Gastrocnemius medialis (tissue), 4 donors: ENCODE data around the gene AREL1. TPM values are rescaled to one million over a fixed set of nuclear protein-coding genes. Genes with fewer than 3 reads are reported as not detected.

Experiments
- ATAC-seq, 2 donors: fragments of 150-250 bp; one replicate each; pipeline ENCODE4 v1.9.1; 2016
- DNase-seq, 2 donors: peaks; one replicate each; pipeline ENCODE4 v3.0.0-alpha.2; 2019
- H3K27ac ChIP-seq, 4 donors: fragments of 200-600 bp; sonication (generic); 1 replicate in 1 of 4; 2 replicates in 3 of 4; pipeline ENCODE4 v1.5.1; 2016 to 2018; ENCODE audit warnings: mild to moderate bottlenecking in 2 of 4, moderate library complexity in 1 of 4
- H3K27me3 ChIP-seq, 3 donors: fragments of 200-600 bp; sonication (generic) in 2 of 3; 1 replicate in 1 of 3; 2 replicates in 2 of 3; pipeline versions ENCODE4 v1.5.1 to v1.6.0; 2016 to 2019; ENCODE audit warnings: mild to moderate bottlenecking in 1 of 3, moderate library complexity in 1 of 3
- H3K36me3 ChIP-seq, 2 donors: fragments of 200-600 bp; sonication (generic) in 1 of 2; one replicate each; pipeline ENCODE4 v1.5.1; 2017 to 2018
- H3K4me1 ChIP-seq, 2 donors: fragments of 200-600 bp; sonication (generic) in 1 of 2; one replicate each; pipeline ENCODE4 v1.5.1; 2016 to 2017; ENCODE audit warnings: mild to moderate bottlenecking in 2 of 2
- H3K4me3 ChIP-seq, 4 donors: fragments of 200-600 bp; sonication (generic) in 3 of 4; 1 replicate in 1 of 4; 2 replicates in 3 of 4; pipeline ENCODE4 v1.5.1; 2016 to 2019; ENCODE audit warnings: mild to moderate bottlenecking in 2 of 4
- H3K9me3 ChIP-seq, 3 donors: fragments of 200-600 bp; sonication (generic) in 2 of 3; 1 replicate in 1 of 3; 2 replicates in 2 of 3; pipeline ENCODE4 v1.5.1; 2016 to 2019
- POLR2A ChIP-seq, 2 donors: fragments of 450-650 bp; IDR thresholded peaks; one replicate each; pipeline ENCODE4 v1.6.1; 2017; ENCODE audit warnings: antibody characterized with exemption in 2 of 2, mild to moderate bottlenecking in 2 of 2, moderate library complexity in 2 of 2
- in situ Hi-C, 4 donors: fragments of 200-750 bp; cut with MboI; loops; one replicate each; pipeline versions ENCODE4 v1.15.0 to v1.8.0; 2017; ENCODE audit warnings: low sequenced_read_pairs in 4 of 4
- intact Hi-C: fragments of 100-400 bp; cut with DNase I; formaldehyde crosslinking; loops from one replicate; pipeline ENCODE4 v1.15.1; 2023; ENCODE audit warnings: low total_unique reads
- total RNA-seq, 4 donors: library from RNA; depleted of rRNA; stranded (reverse); fragments of >200 nt; gene quantifications; one replicate each; pipeline versions ENCODE4 v1.1.0 to v1.2.3, GENCODE V29; 2016
- TF ChIP-seq, protein P1 (sequence below), 5 experiments: fragments of 450-650 bp in 3 of 5; fragments of 200-600 bp in 2 of 5; sonication (generic) in 2 of 5; IDR thresholded peaks in 4 of 5; conservative IDR thresholded peaks in 1 of 5; 1 replicate in 4 of 5; 2 replicates in 1 of 5; pipeline ENCODE4 v1.5.1; 2016 to 2019; ENCODE audit warnings: antibody characterized with exemption in 5 of 5, mild to moderate bottlenecking in 3 of 5, moderate library complexity in 3 of 5

AREL1 gene
- total RNA-seq, 4 donors from 2014 or later = 14.7 to 30.1 (median 22.1) TPM

DNA sequence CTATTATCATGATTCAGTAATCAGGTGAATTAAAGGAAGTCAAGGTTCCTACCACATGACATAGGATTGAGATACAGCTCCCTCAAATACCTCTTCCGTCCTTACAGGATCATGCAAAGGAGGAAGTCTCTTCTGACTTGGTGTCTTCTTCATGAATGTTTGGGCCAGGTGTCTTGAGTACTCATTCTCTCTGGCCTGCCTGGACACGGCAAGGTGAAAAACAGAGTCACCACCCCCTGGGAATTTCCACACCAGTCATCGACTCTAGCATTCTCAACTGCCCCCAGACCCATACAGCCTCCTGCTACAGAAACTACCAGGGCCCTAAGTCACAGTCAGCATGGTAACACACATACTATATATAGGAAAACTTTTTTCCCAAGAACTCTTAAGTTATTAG is 55.9 kb downstream of the AREL1 start:
- Histone ChIP-seq H3K9me3 (no peaks in the 10 kb centered on the region), H3K27me3 (no peaks in the 10 kb centered on the region), H3K36me3 (no peaks in the 10 kb centered on the region), H3K27ac (no peak overlapping the region), H3K4me3 (no peak overlapping the region), H3K4me1 (peaks cover 8 to 33% of the 10 kb centered on the region in 2 donors)
- intact Hi-C loops (no loop called here), in situ Hi-C loops (no loop called here)
- DNase-seq (no peak), ATAC-seq (no peak)
- TF ChIP-seq POLR2A (IDR thresholded peaks at IDR 0.05) = no peak
- TF ChIP-seq, protein P1, sequence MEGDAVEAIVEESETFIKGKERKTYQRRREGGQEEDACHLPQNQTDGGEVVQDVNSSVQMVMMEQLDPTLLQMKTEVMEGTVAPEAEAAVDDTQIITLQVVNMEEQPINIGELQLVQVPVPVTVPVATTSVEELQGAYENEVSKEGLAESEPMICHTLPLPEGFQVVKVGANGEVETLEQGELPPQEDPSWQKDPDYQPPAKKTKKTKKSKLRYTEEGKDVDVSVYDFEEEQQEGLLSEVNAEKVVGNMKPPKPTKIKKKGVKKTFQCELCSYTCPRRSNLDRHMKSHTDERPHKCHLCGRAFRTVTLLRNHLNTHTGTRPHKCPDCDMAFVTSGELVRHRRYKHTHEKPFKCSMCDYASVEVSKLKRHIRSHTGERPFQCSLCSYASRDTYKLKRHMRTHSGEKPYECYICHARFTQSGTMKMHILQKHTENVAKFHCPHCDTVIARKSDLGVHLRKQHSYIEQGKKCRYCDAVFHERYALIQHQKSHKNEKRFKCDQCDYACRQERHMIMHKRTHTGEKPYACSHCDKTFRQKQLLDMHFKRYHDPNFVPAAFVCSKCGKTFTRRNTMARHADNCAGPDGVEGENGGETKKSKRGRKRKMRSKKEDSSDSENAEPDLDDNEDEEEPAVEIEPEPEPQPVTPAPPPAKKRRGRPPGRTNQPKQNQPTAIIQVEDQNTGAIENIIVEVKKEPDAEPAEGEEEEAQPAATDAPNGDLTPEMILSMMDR (IDR thresholded peaks at IDR 0.05 in 4 of 5, conservative IDR thresholded peaks at IDR 0.05 in 1 of 5) = no peak

DNA sequence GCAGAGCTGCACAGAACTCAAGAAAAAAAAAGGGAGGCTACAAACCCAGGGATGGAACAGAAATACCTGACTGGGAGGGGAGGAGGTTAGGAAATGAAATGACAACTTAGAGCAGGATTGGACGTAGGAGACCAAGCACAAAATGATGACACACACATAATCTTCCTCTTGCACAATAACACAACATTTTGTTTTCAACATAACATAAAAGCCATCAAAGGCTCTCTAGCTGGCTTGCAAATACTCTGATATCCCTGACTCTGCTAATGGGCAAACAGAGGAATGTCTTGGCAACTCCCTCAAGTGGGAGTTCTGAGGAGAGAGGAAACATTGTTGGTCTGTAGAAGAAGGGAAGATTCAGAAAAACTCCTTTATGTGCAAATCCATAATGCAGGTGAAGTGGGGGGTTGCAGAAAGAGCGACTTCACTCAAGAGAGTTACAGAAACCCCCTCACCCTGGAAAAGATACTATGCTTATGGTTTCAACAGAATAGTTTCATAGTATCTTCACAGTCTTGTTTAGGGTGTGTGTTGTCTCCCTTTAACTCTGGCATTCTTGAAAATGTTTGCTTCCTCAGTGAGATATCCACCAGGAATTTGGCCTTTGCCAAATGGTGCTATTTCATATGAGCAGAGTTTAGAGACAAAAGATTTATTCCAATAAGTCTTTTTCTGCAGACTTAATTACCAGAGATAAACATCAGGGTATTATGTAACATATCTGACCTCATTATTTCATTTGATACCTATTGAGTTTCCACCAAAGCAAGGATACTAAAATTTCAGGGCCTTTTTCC is 57.1 kb downstream of the AREL1 start:
- no peaks in the 10 kb centered on the region for H3K27me3 ChIP-seq
- H3K4me3 ChIP-seq = no peak overlapping the region
- intact Hi-C loops = no loop called here
- H3K27ac ChIP-seq = peak overlapping the region in 1 of 4 donors; percentile 12
- DNase-seq (no peak), ATAC-seq (peak; percentile 18 to 27)
- no peaks in the 10 kb centered on the region for H3K9me3 ChIP-seq
- in situ Hi-C loops = no loop called here
- TF ChIP-seq, protein P1 (IDR thresholded peaks at IDR 0.05 in 4 of 5, conservative IDR thresholded peaks at IDR 0.05 in 1 of 5) = no peak
- TF ChIP-seq POLR2A (IDR thresholded peaks at IDR 0.05) = no peak
- H3K36me3 ChIP-seq = no peaks in the 10 kb centered on the region
- peaks cover 0 to 21% of the 10 kb centered on the region in 2 donors for H3K4me1 ChIP-seq

DNA sequence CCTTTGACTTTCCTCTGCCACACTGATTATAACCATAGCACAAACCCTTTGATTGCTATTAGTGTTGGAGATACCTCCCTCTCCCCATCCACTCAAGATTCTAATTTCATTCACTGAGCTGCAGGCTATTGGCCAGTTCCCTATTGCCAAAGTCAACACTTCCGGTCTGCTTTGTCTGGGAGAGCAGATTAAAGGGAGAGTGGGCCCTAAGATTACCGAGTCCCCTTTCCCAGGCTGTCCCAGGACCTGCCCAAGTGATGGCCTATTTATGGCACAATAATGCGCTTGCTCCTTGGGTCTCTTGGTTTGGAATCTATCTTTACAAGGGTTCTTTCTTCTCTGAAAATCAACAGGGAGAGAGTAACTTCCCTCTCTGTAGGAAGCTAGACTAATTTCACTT is 57.9 kb downstream of the AREL1 start:
- in situ Hi-C loops = no loop called here
- Histone ChIP-seq H3K4me1 (peaks cover 0 to 12% of the 10 kb centered on the region in 2 donors), H3K4me3 (no peak overlapping the region), H3K27me3 (no peaks in the 10 kb centered on the region), H3K9me3 (no peaks in the 10 kb centered on the region), H3K36me3 (no peaks in the 10 kb centered on the region), H3K27ac (peak overlapping the region in 2 of 4 donors; percentile 12 to 25)
- ATAC-seq (no peak), DNase-seq (no peak)
- intact Hi-C loops = no loop called here
- TF ChIP-seq, protein P1 (IDR thresholded peaks at IDR 0.05 in 4 of 5, conservative IDR thresholded peaks at IDR 0.05 in 1 of 5) = no peak
- TF ChIP-seq POLR2A (IDR thresholded peaks at IDR 0.05) = no peak

DNA sequence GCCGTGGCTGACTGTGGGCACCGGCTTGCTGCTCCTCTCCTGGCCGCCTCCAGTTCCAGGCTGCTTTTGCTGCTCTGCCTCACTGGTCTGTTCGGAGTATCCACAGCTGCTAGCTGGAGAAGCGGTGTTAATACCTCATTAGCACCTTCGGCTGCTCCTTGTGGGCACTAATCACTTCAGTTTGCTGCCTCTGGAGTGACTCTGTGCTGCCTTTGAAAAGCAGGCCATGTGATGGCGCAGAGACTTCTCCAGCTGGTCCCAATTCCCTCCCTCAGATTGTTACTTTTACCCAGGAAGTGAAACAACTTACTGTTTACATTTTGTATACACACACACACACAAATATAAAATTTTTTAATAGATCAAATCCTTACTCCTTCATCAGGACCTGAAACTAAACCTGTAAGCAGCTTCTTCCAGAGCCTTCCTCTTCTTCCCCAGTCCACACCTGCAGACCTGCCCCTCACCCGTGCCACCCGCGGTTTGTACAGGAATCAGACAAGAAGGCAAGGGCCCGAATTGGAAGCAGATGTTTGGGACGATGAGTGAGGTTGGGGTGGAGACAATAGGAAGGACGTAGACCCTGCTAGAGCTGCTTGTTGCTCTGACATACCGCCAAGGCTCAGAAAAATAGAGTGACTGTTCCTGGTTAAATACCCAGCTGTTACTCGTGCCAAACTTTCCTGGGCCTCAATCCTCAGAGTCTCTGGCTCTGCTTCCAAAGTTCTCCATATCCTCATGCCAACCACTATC is 59.3 kb downstream of the AREL1 start:
- Histone ChIP-seq H3K27ac (no peak overlapping the region), H3K36me3 (no peaks in the 10 kb centered on the region), H3K27me3 (no peaks in the 10 kb centered on the region), H3K4me1 (peaks cover 0 to 6% of the 10 kb centered on the region in 2 donors), H3K4me3 (no peak overlapping the region), H3K9me3 (no peaks in the 10 kb centered on the region)
- ATAC-seq (no peak), DNase-seq (no peak)
- in situ Hi-C loops = no loop called here
- intact Hi-C loops = no loop called here
- TF ChIP-seq, protein P1 (IDR thresholded peaks at IDR 0.05 in 4 of 5, conservative IDR thresholded peaks at IDR 0.05 in 1 of 5) = no peak
- TF ChIP-seq POLR2A (IDR thresholded peaks at IDR 0.05) = no peak
